Prostate gland (tissue), 2 donors: ENCODE measurements around the gene NPHS2. TPM values are rescaled to one million over a fixed set of nuclear protein-coding genes. Genes with fewer than 3 reads are reported as not detected.
A peak's percentile ranks its signal among the peaks of the same experiment; 100 is the strongest.

Source experiments
- DNase-seq: peaks from one replicate; pipeline ENCODE4 v3.0.0-alpha.2; 2019; ENCODE audit warnings: low spot score
- H3K27ac ChIP-seq, 2 donors: fragments of 200-600 bp; sonication (generic); 2 replicates each; pipeline ENCODE4 v1.5.1; 2017 to 2019
- H3K27me3 ChIP-seq: fragments of 200-600 bp; sonication (generic); replicated peaks from 2 replicates; pipeline ENCODE4 v1.5.1; 2019; ENCODE audit not compliant: insufficient read depth
- H3K36me3 ChIP-seq, 2 donors: fragments of 200-600 bp; sonication (generic); 1 replicate in 1 of 2; 2 replicates in 1 of 2; pipeline versions ENCODE4 v1.5.1 to v1.8.1; 2017 to 2019
- H3K4me1 ChIP-seq: fragments of 200-600 bp; sonication (generic); replicated peaks from 2 replicates; pipeline ENCODE4 v1.5.1; 2019
- H3K4me3 ChIP-seq, 2 donors: fragments of 200-600 bp; sonication (generic); 2 replicates each; pipeline ENCODE4 v1.5.1; 2017 to 2019
- H3K9me3 ChIP-seq: fragments of 200-600 bp; sonication (generic); 2 replicates; pipeline ENCODE4 v1.5.1; 2017
- CTCF ChIP-seq, 4 experiments: fragments of 200-600 bp in 2 of 4; fragments of 450-650 bp in 2 of 4; sonication (generic) in 2 of 4; IDR thresholded peaks; 1 replicate in 3 of 4; 2 replicates in 1 of 4; pipeline ENCODE4 v1.5.1; 2016 to 2019; ENCODE audit warnings: antibody characterized with exemption in 4 of 4, mild to moderate bottlenecking in 2 of 4, moderate library complexity in 2 of 4
- POLR2A ChIP-seq: fragments of 450-650 bp; IDR thresholded peaks from one replicate; pipeline ENCODE4 v1.6.1; 2016; ENCODE audit warnings: antibody characterized with exemption, mild to moderate bottlenecking
- POLR2AphosphoS5 ChIP-seq: sonication (generic); formaldehyde crosslinking; IDR thresholded peaks from one replicate; pipeline ENCODE4 v1.6.1; 2017; ENCODE audit warnings: antibody characterized with exemption
- WGBS: methylation state at CpG from one replicate; pipeline ENCODE4 v1.1.5; 2018; 5-methylcytosine and 5-hydroxymethylcytosine counted together
- intact Hi-C: fragments of 100-400 bp; cut with DNase I; formaldehyde crosslinking; loops from one replicate; pipeline ENCODE4 v1.14.2; 2022
- total RNA-seq, 2 donors: library from RNA; depleted of rRNA; stranded (reverse); fragments of >200 nt; gene quantifications; one replicate each; pipeline ENCODE4 v1.1.0, GENCODE V29; 2016

The NPHS2 gene
- total RNA-seq, 2 donors from 2014 or later: not detected

- TF ChIP-seq POLR2A (no peak), CTCF (IDR thresholded peaks at IDR 0.05) (no peak)
- no peaks in the 10 kb centered on the region for H3K4me1 ChIP-seq
- no peak for DNase-seq
- no peak overlapping the region for H3K4me3 ChIP-seq
- intact Hi-C loops: no loop called here
- H3K36me3 ChIP-seq: no peaks in the 10 kb centered on the region
- H3K27ac ChIP-seq: no peak overlapping the region
- no peaks in the 10 kb centered on the region for H3K9me3 ChIP-seq
- 99% methylated on average over 4 of the region's 4 CpGs for WGBS
- peaks cover 5% of the 10 kb centered on the region for H3K27me3 ChIP-seq
These were observed 13.8 kb upstream of the NPHS2 start for GRCh38 chr1:179589509-179589908.

- no peak overlapping the region for H3K27ac ChIP-seq
- WGBS: 92% methylated on average over 18 of the region's 18 CpGs
- H3K4me1 ChIP-seq: no peaks in the 10 kb centered on the region
- no peak overlapping the region for H3K4me3 ChIP-seq
- TF ChIP-seq POLR2A (no peak), CTCF (IDR thresholded peaks at IDR 0.05) (no peak), POLR2AphosphoS5 (no peak)
- peaks cover 5% of the 10 kb centered on the region for H3K27me3 ChIP-seq
- no peak for DNase-seq
- no peaks in the 10 kb centered on the region for H3K36me3 ChIP-seq
- H3K9me3 ChIP-seq: no peaks in the 10 kb centered on the region
- intact Hi-C loops: no loop called here
These were observed 12.8 kb upstream of the NPHS2 start for GRCh38 chr1:179588425-179589024.

GRCh38 chr1:179587336-179587735 lies 11.6 kb upstream of the NPHS2 start:
- Histone ChIP-seq H3K4me1 (no peaks in the 10 kb centered on the region), H3K36me3 (no peaks in the 10 kb centered on the region), H3K9me3 (no peaks in the 10 kb centered on the region), H3K4me3 (no peak overlapping the region), H3K27me3 (peaks cover 5% of the 10 kb centered on the region), H3K27ac (no peak overlapping the region)
- no peak for TF ChIP-seq POLR2AphosphoS5
- DNase-seq: no peak
- 92% methylated on average over 6 of the region's 6 CpGs for WGBS
- intact Hi-C loops: no loop called here

GRCh38 chr1:179586107-179586823 lies 10.5 kb upstream of the NPHS2 start:
- intact Hi-C loops: no loop called here
- TF ChIP-seq POLR2AphosphoS5: no peak
- peak; percentile 43 to 69 (median 54) for TF ChIP-seq CTCF (IDR thresholded peaks at IDR 0.05)
- Histone ChIP-seq H3K4me1 (no peaks in the 10 kb centered on the region), H3K9me3 (no peaks in the 10 kb centered on the region), H3K27ac (peak overlapping the region; percentile 78 to 87), H3K4me3 (peak overlapping the region; percentile 23 to 32), H3K27me3 (no peaks in the 10 kb centered on the region), H3K36me3 (no peaks in the 10 kb centered on the region)
- 4% methylated on average over 49 of the region's 60 CpGs for WGBS
- DNase-seq: peak; percentile 55

GRCh38 chr1:179583771-179584320 lies 8.1 kb upstream of the NPHS2 start:
- intact Hi-C loops: no loop called here
- Histone ChIP-seq H3K4me1 (no peaks in the 10 kb centered on the region), H3K9me3 (no peaks in the 10 kb centered on the region), H3K27ac (no peak overlapping the region), H3K4me3 (no peak overlapping the region), H3K36me3 (no peaks in the 10 kb centered on the region), H3K27me3 (no peaks in the 10 kb centered on the region)
- DNase-seq: no peak
- 93% methylated on average over 5 of the region's 5 CpGs for WGBS
- TF ChIP-seq POLR2A (no peak), CTCF (IDR thresholded peaks at IDR 0.05) (no peak), POLR2AphosphoS5 (no peak)
